SKM-1 treated with dmso at 0.1 percent for 144 hours (cell line): ENCODE data around the gene PRTFDC1.
"Not testable (repeated sequence)": the region's sequence is repeated elsewhere in the genome, so short reads cannot be mapped to it uniquely, and the experiment has no call there.

Source experiments
- DNase-seq: peaks from one replicate; lab custom pipeline; 2025; ENCODE audit not compliant: unreplicated experiment; lab: John Stamatoyannopoulos, UW

PRTFDC1 gene

GRCh38 chr10:24966962-24967481 is 14.6 kb upstream of the PRTFDC1 start:
- no peak for DNase-seq

GRCh38 chr10:24965051-24965450 is 12.6 kb upstream of the PRTFDC1 start:
- no peak for DNase-seq

- DNase-seq: no peak
These were observed 11.2 kb upstream of the PRTFDC1 start for GRCh38 chr10:24963521-24964041.

- DNase-seq: no peak
These were observed 10.6 kb upstream of the PRTFDC1 start for GRCh38 chr10:24962995-24963394.

GRCh38 chr10:24961582-24961981 is 9.2 kb upstream of the PRTFDC1 start:
- DNase-seq: no peak

- no peak for DNase-seq
These were observed 7.0 kb upstream of the PRTFDC1 start for GRCh38 chr10:24959382-24959730.

- DNase-seq: no peak
These were observed 6.4 kb upstream of the PRTFDC1 start for GRCh38 chr10:24958721-24959381.

GRCh38 chr10:24958091-24958720 is 5.8 kb upstream of the PRTFDC1 start:
- no peak for DNase-seq

GRCh38 chr10:24957624-24958051 is 5.2 kb upstream of the PRTFDC1 start:
- not testable (repeated sequence) for DNase-seq

- no peak for DNase-seq
These were observed 1.3 kb upstream of the PRTFDC1 start for GRCh38 chr10:24953675-24954074.

GRCh38 chr10:24952707-24953645 is 570 bp upstream of the PRTFDC1 start:
- DNase-seq: no peak

GRCh38 chr10:24951201-24952142 is 934 bp downstream of the PRTFDC1 start:
- no peak for DNase-seq

- no peak for DNase-seq
These were observed 2.0 kb downstream of the PRTFDC1 start for GRCh38 chr10:24950439-24950838.

GRCh38 chr10:24949616-24950015 is 2.8 kb downstream of the PRTFDC1 start:
- DNase-seq: no peak

GRCh38 chr10:24947304-24948097 is 4.9 kb downstream of the PRTFDC1 start:
- DNase-seq: no peak

GRCh38 chr10:24944512-24945255 is 7.7 kb downstream of the PRTFDC1 start:
- DNase-seq: no peak

- no peak for DNase-seq
These were observed 13.9 kb downstream of the PRTFDC1 start for GRCh38 chr10:24938525-24938924.

- DNase-seq: no peak
These were observed 14.3 kb downstream of the PRTFDC1 start for GRCh38 chr10:24938076-24938475.
